ENCODE measurements around the gene ANAPC2.
"Not testable (repeated sequence)": the region's sequence is repeated elsewhere in the genome, so short reads cannot be mapped to it uniquely, and the experiment has no call there.

ANAPC2 gene

DNA sequence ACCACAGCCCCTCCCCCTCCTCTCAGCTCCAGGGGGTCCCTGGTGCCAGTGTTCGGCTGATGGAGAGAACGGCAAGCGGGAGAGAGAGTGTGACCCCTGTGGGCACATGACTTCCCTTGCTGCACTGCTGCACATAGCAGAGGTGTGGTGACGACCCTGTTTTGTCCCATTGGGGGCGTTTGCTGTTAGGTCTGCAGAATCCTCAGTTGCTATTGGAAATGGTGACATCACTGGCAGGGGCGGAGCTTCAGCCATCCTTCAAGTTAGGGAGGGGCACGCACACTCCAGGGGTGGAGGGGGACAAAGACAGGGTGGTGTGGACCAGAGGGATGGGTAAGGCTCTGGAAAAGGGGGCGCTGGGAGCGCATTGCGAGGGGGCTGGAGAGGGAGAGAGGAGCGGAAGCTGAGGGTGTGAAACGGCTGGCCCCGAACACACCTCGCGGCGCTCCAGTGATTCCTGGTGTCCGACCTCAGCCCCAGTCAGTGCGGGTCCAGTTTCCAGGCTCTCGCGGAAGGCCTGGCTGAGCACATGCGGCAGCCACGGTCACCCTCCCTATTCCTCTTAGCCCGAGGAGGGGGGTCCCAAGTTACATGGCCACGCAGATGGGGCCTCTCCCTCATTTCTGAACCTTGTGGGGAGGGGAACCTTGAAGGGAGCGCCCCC, 50.2 kb downstream of the ANAPC2 start:
- Histone ChIP-seq H3K27ac (no peak overlapping the region), H3K4me1 (ENCODE audit: control insufficient read depth in 1 of 2, insufficient read depth in 1 of 2, low read depth in 1 of 2, low read length in 1 of 2) (no peaks in the 10 kb centered on the region), H3K4me3 (ENCODE audit: low read depth in 1 of 2, low read length in 1 of 2) (no peak overlapping the region), H3K9me3 (no peaks in the 10 kb centered on the region), H3K27me3 (peaks cover 100% of the 10 kb centered on the region), H3K36me3 (no peaks in the 10 kb centered on the region)
- TF ChIP-seq, protein P1, sequence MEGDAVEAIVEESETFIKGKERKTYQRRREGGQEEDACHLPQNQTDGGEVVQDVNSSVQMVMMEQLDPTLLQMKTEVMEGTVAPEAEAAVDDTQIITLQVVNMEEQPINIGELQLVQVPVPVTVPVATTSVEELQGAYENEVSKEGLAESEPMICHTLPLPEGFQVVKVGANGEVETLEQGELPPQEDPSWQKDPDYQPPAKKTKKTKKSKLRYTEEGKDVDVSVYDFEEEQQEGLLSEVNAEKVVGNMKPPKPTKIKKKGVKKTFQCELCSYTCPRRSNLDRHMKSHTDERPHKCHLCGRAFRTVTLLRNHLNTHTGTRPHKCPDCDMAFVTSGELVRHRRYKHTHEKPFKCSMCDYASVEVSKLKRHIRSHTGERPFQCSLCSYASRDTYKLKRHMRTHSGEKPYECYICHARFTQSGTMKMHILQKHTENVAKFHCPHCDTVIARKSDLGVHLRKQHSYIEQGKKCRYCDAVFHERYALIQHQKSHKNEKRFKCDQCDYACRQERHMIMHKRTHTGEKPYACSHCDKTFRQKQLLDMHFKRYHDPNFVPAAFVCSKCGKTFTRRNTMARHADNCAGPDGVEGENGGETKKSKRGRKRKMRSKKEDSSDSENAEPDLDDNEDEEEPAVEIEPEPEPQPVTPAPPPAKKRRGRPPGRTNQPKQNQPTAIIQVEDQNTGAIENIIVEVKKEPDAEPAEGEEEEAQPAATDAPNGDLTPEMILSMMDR (IDR thresholded peaks at IDR 0.05): no peak

DNA sequence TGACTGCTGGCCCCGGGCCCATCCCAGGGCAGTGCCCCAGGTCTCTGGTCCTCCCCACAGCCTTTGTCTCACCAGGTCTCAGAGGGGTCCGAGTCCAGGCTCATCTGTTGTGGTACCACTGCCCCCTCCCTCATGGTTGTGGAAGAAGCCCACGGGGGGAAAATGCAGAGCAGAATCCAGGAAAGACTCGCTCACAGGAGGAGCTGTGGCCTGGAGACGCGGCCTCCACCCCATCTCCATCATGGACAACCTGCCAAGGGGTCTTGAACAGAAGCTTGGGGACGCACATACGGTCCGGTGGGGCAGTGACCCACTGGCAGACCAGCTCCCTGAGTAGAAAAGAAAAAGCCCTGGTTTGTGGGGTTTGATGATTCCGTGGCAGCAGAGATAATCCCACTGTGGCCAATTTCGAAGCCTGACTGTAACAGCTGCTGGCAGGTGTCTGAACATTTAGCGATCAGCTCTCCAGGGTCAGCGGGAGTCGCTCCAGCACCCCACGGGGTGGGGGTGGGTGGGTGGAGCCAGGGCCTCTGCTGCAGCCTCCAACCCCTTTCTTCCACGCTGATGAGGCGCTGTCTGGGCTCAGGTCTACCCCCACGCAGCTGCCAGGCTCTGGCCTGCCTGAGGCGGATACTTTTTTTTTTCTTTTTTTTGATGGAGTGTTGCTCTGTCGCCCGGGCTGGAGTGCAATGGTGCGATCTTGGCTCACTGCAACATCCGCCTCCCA, 51.3 kb downstream of the ANAPC2 start:
- TF ChIP-seq, protein P1 (IDR thresholded peaks at IDR 0.05): no peak
- no peak overlapping the region for H3K27ac ChIP-seq
- no peaks in the 10 kb centered on the region for H3K4me1 ChIP-seq (ENCODE audit: control insufficient read depth in 1 of 2, insufficient read depth in 1 of 2, low read depth in 1 of 2, low read length in 1 of 2)
- no peak overlapping the region for H3K4me3 ChIP-seq (ENCODE audit: low read depth in 1 of 2, low read length in 1 of 2)
- H3K27me3 ChIP-seq: peaks cover 100% of the 10 kb centered on the region
- H3K36me3 ChIP-seq: no peaks in the 10 kb centered on the region
- no peaks in the 10 kb centered on the region for H3K9me3 ChIP-seq

DNA sequence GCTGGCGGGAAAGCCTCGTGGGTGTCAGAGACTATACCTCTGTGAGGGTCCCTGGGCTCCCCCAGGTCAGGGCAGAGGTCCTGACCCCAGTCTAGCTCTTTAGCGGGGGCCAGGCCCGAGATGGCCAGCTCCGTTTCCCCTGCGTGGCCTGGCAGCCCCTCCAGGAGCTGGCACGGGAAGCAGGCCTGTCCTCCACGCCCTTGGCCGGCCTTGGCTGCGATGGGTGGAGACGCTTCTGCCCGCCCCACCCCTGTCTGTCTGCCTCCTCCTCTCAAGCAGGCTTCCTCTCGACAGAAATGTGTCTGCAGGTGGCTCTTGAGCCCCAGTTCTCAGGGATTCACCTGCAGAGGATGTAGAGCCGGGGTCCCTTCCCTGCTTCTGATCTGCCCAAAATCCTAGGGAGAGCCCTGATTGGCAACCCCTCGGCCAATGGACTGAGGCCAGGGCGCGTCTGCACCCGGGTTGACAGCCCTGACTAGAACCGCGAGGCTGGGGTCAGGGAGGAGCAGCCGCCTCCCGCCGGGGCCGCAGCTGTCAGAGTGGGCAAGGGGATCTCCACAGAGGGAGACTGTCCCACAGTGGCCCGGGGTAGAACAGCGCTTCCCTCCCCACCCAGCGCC, 52.0 kb downstream of the ANAPC2 start:
- Histone ChIP-seq H3K27ac (no peak overlapping the region), H3K9me3 (no peaks in the 10 kb centered on the region), H3K4me1 (ENCODE audit: control insufficient read depth in 1 of 2, insufficient read depth in 1 of 2, low read depth in 1 of 2, low read length in 1 of 2) (no peaks in the 10 kb centered on the region), H3K4me3 (ENCODE audit: low read depth in 1 of 2, low read length in 1 of 2) (no peak overlapping the region), H3K36me3 (no peaks in the 10 kb centered on the region), H3K27me3 (peaks cover 100% of the 10 kb centered on the region)
- TF ChIP-seq, protein P1 (IDR thresholded peaks at IDR 0.05): no peak

DNA sequence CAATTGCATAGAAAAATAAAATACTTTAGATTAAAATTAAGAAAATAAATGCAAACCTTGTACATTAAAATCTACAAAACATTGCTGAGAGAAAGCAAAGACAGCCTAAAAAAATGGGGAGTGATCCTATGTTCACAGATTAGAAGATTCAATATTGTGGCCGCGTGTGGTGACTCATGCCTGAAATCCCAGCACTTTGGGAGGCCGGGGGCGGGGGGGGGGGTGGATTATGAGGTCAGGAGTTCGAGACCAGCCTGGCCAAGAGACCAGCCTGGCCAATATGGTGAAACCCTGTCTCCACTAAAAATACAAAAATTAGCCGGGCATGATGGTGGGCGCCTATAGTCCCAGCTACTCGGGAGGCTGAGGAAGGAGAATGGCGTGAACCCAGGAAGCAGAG, 53.2 kb downstream of the ANAPC2 start:
- H3K27me3 ChIP-seq: peaks cover 100% of the 10 kb centered on the region
- H3K4me1 ChIP-seq (ENCODE audit: control insufficient read depth in 1 of 2, insufficient read depth in 1 of 2, low read depth in 1 of 2, low read length in 1 of 2); H3K27ac ChIP-seq; H3K36me3 ChIP-seq; H3K4me3 ChIP-seq (ENCODE audit: low read depth in 1 of 2, low read length in 1 of 2); H3K9me3 ChIP-seq: not testable (repeated sequence)

DNA sequence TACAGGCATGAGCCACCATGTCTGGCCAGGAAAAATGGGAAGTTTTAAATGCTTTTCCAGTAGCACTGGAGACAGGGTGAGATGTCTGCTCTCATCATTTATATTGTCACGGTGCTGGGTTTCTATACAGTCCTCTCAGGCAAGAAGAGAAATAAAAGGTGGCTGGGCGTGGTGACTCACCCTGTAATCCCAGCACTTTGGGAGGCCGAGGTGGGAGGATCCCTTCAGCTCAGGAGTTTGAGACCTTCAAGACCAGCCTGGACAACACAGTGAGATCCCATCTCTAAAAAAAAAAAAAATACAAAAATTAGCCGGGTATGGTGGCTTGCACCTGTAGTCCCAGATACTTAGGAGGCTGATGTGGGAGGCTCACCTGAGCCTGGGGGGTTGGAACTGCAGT, 54.2 kb downstream of the ANAPC2 start:
- Histone ChIP-seq H3K36me3 (no peaks in the 10 kb centered on the region), H3K4me3 (ENCODE audit: low read depth in 1 of 2, low read length in 1 of 2) (no peak overlapping the region), H3K4me1 (ENCODE audit: control insufficient read depth in 1 of 2, insufficient read depth in 1 of 2, low read depth in 1 of 2, low read length in 1 of 2) (peaks cover 10 to 11% of the 10 kb centered on the region in 2 experiments), H3K27me3 (peaks cover 100% of the 10 kb centered on the region), H3K9me3 (no peaks in the 10 kb centered on the region), H3K27ac (no peak overlapping the region)
- TF ChIP-seq, protein P1 (IDR thresholded peaks at IDR 0.05): no peak

All from neutrophil (primary cell).